CD4-positive, alpha-beta T cell treated with Interleukin-6 at 100 ng/mL for 8 hours (primary cell): ENCODE measurements around the gene PDGFB.

Experiments
- DNase-seq: peaks from one replicate; pipeline ENCODE4 v3.0.0-alpha.2; 2020; ENCODE audit warnings: mixed read lengths, low spot score

The PDGFB gene

GRCh38 chr22:39239561-39240423 is 5.0 kb downstream of the PDGFB start:
- peak; percentile 14 for DNase-seq

- DNase-seq, result no peak
These were observed 5.7 kb downstream of the PDGFB start for GRCh38 chr22:39238966-39239505.

GRCh38 chr22:39238561-39238960 is 6.2 kb downstream of the PDGFB start:
- DNase-seq, result no peak

GRCh38 chr22:39238101-39238466 is 6.7 kb downstream of the PDGFB start:
- no peak for DNase-seq

- peak; percentile 17 for DNase-seq
These were observed 7.3 kb downstream of the PDGFB start for GRCh38 chr22:39237318-39238100.

- peak; percentile 50 for DNase-seq
These were observed 8.2 kb downstream of the PDGFB start for GRCh38 chr22:39236321-39237317.

- DNase-seq, result no peak
These were observed 9.7 kb downstream of the PDGFB start for GRCh38 chr22:39234867-39235687.

GRCh38 chr22:39234472-39234787 is 10.4 kb downstream of the PDGFB start:
- no peak for DNase-seq

- no peak for DNase-seq
These were observed 10.9 kb downstream of the PDGFB start for GRCh38 chr22:39233710-39234471.

GRCh38 chr22:39232806-39233709 is 11.7 kb downstream of the PDGFB start:
- DNase-seq, result no peak

- DNase-seq, result no peak
These were observed 12.5 kb downstream of the PDGFB start for GRCh38 chr22:39232246-39232645.

- DNase-seq, result no peak
These were observed 13.4 kb downstream of the PDGFB start for GRCh38 chr22:39231197-39231950.

- DNase-seq, result no peak
These were observed 14.3 kb downstream of the PDGFB start for GRCh38 chr22:39230261-39231196.

- DNase-seq, result no peak
These were observed 15.0 kb downstream of the PDGFB start for GRCh38 chr22:39229688-39230260.

GRCh38 chr22:39229075-39229474 is 15.7 kb downstream of the PDGFB start:
- no peak for DNase-seq

GRCh38 chr22:39227542-39228272 is 17.1 kb downstream of the PDGFB start:
- no peak for DNase-seq
